DOHH2 (cell line): ENCODE measurements around the gene MAPK8IP1.

ENCODE experiments used
- CTCF ChIP-seq: fragments of 200-600 bp; sonication (generic); IDR thresholded peaks from one replicate; pipeline ENCODE4 v1.5.1; 2014; ENCODE audit warnings: antibody characterized with exemption, mild to moderate bottlenecking, low read depth, low read length; ENCODE audit not compliant: poor library complexity, severe bottlenecking
- EZH2phosphoT487 ChIP-seq: fragments of 200-600 bp; sonication (generic); IDR thresholded peaks from 2 replicates; pipeline ENCODE4 v1.6.1; 2017; ENCODE audit warnings: borderline replicate concordance, mild to moderate bottlenecking, antibody characterized with exemption, low read length, moderate library complexity, mixed read lengths

DNA sequence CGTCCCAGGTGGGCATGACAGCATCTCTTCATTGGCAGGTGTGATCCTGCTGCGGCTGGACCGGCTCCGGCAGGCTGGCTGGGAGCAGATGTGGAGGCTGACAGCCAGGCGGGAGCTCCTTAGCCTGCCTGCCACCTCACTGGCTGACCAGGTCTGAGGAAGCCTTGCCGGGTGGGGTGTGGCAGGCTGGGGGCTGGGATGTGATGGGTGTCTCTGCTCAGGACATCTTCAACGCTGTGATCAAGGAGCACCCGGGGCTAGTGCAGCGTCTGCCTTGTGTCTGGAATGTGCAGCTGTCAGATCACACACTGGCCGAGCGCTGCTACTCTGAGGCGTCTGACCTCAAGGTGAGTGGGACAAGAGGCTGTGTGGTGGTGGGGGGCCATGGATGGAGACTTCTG lies 40.5 kb downstream of the MAPK8IP1 start:
- TF ChIP-seq CTCF: no peak
- no peak for TF ChIP-seq EZH2phosphoT487
